Measurements from ENCODE around the gene EEF1AKMT4.
"Not testable (repeated sequence)": the region's sequence is repeated elsewhere in the genome, so short reads cannot be mapped to it uniquely, and the experiment has no call there.

The EEF1AKMT4 gene

GRCh38 chr3:184260724-184261269 is 11.3 kb downstream of the EEF1AKMT4 start:
- TF ChIP-seq CTCF (IDR thresholded peaks at IDR 0.05; ENCODE audit: low read depth, low read length, missing control alignments), result no peak
- H3K4me3 ChIP-seq (ENCODE audit: low read depth, low read length), result peak overlapping the region; percentile 41
- no peak for DNase-seq (ENCODE audit: low read depth)

- no peak for DNase-seq (ENCODE audit: low read depth)
- peak within 1 kb of the TSS; percentile 41 for H3K4me3 ChIP-seq (ENCODE audit: low read depth, low read length)
- no peak for TF ChIP-seq CTCF (IDR thresholded peaks at IDR 0.05; ENCODE audit: low read depth, low read length, missing control alignments)
Measured at GRCh38 chr3:184261270-184261853, 11.9 kb downstream of the EEF1AKMT4 start, which contains the start of gene CAMK2N2. TSS of gene CAMK2N2 (minus strand) at chr3:184261553. CDS start at chr3:184261285, 268 bp downstream.

GRCh38 chr3:184261854-184262763 is 12.6 kb downstream of the EEF1AKMT4 start:
- no peak for TF ChIP-seq CTCF (IDR thresholded peaks at IDR 0.05; ENCODE audit: low read depth, low read length, missing control alignments)
- DNase-seq (ENCODE audit: low read depth), result no peak
- peak overlapping the region; percentile 34 for H3K4me3 ChIP-seq (ENCODE audit: low read depth, low read length)

- DNase-seq (ENCODE audit: low read depth), result no peak
- TF ChIP-seq CTCF (IDR thresholded peaks at IDR 0.05; ENCODE audit: low read depth, low read length, missing control alignments), result no peak
- H3K4me3 ChIP-seq (ENCODE audit: low read depth, low read length), result no peak overlapping the region
Measured at GRCh38 chr3:184262764-184263179, 13.3 kb downstream of the EEF1AKMT4 start.

- not testable (repeated sequence) for DNase-seq (ENCODE audit: low read depth); H3K4me3 ChIP-seq (ENCODE audit: low read depth, low read length)
Measured at GRCh38 chr3:184267249-184267648, 17.8 kb downstream of the EEF1AKMT4 start.

GRCh38 chr3:184272269-184272668 is 22.8 kb downstream of the EEF1AKMT4 start:
- no peak overlapping the region for H3K4me3 ChIP-seq (ENCODE audit: low read depth, low read length)
- no peak for TF ChIP-seq CTCF (IDR thresholded peaks at IDR 0.05; ENCODE audit: low read depth, low read length, missing control alignments)
- DNase-seq (ENCODE audit: low read depth), result no peak

GRCh38 chr3:184275381-184275701 is 25.9 kb downstream of the EEF1AKMT4 start:
- no peak overlapping the region for H3K4me3 ChIP-seq (ENCODE audit: low read depth, low read length)
- TF ChIP-seq CTCF (IDR thresholded peaks at IDR 0.05; ENCODE audit: low read depth, low read length, missing control alignments), result no peak
- DNase-seq (ENCODE audit: low read depth), result no peak

Data from GM12864 (cell line).